HG02870 (cell line): ENCODE measurements around the gene BCAS3.
"Not testable (repeated sequence)": the region's sequence is repeated elsewhere in the genome, so short reads cannot be mapped to it uniquely, and the experiment has no call there.

Experiments used
- ATAC-seq: cut with Tn5 transposase; IDR thresholded peaks from one replicate; pipeline ENCODE4 v1.9.1; 2021; ENCODE audit warnings: mild to moderate bottlenecking, moderate library complexity; ENCODE audit not compliant: unreplicated experiment

The BCAS3 gene

DNA sequence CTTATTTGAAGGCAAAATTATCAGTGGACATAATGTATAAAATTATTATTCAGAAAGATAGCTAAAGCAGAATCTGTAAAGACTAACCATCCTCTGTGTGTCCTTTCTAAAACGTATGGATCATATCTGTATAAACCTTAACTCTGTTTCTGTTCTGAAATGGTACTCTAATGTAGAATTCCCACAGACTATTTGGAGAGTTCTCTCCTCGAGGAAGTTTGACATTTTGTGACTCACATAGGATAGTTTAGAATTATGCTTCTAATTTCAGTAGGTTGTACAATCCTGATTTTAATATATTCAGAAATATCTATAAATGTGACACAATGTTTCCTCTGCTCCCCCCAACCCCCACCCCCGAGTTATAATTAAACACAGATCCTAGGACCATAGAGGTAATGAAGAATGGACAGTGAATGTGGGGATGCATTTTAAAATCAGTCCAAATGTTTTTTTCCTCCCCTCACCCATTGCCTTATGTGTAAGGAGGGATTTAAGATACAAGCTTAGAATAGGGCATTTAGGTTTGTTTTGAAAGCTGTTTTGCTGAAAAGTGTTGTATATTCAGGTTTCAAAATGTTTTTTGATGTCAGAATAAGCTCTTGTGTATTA lies 66.8 kb downstream of the BCAS3 start:
- no peak for ATAC-seq

DNA sequence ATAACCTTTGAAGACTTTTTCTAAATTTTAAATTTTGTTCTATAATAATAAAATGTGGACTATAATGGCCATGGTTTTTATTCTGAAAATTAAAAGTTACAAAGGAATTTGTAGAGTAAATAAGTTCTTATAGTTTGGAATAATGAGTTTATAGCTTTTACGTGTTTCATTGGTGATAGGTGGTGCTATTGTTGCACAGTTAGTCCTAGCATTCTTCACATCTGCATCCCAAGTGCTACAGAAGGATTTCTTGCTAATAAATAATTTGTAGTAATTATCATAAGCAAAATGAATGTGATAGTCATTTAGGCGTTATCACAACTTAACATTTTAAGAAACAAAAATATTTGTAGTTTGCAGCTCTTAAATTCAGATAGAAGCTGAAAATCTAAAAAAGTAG lies 67.9 kb downstream of the BCAS3 start:
- ATAC-seq = no peak

DNA sequence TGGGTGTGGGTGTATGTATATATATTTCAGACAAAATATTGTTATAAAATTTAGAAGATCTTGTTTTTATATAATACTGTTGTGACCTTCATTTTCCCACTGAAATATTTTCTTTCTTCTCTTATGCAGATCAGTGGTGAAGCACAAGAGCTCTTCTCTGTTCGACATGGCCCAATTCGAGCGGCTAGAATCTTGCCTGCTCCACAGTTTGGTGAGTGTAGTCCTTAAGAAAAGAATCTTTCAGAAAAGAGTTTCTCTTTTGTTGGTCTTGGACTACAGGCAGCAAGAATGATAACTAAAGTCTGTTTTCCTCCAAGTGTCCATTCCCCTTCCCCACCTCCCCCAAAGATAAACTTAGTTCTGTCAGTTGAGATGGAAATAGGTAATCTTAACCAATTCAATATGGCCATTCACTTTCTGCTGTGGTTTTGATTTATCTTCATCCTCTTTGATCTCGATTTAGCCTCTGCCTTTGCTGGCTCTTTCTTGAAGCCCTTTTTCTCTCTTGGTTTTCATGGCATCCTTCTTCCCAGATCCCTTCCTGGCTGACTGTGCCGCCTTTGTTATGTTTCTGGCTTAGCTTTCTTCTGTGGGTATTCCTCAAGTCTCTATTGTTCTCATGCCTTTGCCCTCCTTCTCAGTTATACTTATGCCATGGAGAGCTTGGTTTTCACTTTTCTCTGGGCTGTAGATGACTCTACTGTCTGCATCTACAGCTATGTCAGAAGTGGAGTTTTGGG lies 69.6 kb downstream of the BCAS3 start:
- ATAC-seq = no peak

DNA sequence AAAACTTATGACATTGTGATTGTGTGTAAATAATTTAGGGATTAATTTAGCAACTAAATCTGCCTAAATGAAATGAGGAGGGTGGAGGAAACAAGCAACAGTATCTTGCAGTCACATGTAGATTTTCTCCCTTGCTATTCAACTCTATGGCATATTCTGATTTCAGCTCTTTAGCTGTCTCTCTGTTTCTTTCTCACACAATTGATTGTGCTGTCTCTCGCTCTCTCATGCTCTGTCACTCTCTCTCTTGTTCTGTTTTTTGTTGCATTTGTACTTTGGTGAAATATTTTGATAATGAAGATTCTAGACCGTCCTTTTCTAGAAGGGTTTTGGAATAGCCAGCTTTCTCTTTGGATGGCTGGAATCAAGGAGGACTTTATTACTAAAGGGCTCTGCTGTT lies 70.6 kb downstream of the BCAS3 start:
- ATAC-seq = no peak

DNA sequence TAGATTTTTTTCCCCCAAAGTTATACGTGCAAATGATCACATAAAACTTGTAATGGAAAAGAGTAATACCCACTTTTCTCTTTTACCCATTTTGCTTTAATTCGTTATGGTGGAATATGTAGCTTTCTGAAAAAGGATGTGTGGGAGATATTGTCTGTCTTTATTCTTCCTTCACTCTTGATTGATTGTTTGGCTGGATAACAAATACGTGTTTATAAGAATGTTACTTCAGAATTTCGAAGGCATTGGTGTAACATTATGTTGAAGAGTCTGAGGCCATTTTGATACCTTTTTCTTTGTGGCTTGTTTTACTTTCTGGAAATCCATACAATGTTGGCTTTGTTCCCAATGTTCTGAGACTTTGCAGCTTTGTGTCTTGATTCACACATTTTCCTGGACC lies 71.4 kb downstream of the BCAS3 start:
- no peak for ATAC-seq

DNA sequence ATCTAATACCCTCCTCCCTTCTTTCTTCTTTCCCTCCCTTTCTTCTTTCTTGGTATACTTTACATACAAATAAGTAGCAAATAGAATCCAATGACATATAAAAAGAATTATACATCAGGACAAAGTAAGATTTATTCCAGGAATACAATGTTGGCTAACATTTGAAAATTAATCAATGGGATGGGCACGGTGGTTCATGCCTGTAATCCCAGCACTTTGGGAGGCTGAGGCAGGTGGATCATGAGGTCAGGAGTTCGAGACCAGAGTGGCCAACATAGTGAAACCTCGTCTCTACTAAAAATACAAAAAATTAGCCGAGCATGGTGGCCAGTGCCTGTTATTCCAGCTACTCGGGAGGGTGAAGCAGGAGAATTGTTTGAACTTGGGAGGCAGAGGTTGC lies 72.1 kb downstream of the BCAS3 start:
- ATAC-seq = no peak

DNA sequence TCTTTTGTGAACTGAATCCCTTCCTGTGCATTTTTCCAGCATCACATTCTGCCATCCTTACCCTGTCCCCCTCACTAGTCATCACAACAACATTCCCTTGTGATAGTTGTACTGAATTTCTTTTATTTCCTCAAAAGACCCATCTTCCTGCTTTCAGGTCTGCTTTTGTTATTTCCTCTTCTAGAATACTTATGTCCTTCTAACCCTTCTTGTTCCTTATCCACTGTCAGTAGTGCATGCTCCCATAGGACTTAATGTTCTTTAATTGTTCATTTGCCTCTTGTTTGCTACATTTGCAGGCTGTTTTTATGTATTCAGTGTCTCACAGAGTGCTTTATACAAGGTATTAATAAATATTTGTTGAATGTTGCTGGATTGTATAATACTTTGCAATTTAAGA lies 73.0 kb downstream of the BCAS3 start:
- ATAC-seq = no peak

DNA sequence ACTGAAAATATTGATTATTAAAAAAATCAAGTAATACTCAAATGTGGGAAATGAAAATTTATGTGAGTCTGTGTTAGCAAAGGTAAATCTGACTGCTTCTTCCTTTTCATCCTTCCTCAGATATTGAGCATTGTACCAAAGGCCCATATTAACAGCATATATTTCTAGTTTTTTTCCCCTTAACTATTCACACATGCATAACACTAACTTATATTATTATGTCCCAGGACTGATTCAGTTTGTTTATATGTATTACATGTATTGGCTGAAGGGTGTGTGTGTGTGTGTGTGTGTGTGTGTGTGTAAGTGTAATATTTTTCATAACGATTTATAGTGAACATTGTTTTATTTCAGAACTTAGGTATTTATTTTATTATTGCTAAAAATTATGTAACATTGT lies 74.2 kb downstream of the BCAS3 start:
- ATAC-seq = no peak

DNA sequence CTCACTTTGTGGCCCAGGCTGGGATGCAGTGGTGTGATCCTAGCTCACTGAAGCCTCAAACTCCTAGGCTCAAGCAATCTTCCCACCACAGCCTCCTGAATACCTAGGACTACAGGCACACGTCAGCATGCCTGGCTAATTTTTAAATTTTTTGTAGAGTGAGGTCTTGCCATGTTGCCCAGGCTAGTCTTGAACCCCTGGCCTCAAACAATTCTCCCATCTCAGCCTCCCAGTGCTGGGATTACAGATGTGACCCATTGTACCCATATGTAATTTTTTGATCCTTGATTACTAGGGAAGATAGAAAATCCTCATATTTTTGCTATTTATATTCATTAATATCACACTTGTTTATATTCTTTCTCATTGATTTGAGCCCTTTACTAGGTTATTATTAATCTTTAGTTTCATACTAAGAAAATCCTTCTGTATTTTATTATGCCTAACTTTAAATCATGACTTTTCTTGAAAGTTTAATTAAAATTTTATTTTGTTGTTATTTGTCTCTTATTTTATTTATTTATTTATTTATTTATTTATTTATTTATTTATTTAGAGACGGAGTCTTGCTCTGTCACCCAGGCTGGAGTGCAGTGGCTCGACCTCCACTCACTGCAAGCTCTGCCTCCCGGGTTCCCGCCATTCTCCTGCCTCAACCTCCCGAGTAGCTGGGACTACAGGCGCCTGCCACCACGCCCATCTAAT lies 75.4 kb downstream of the BCAS3 start:
- ATAC-seq = no peak

DNA sequence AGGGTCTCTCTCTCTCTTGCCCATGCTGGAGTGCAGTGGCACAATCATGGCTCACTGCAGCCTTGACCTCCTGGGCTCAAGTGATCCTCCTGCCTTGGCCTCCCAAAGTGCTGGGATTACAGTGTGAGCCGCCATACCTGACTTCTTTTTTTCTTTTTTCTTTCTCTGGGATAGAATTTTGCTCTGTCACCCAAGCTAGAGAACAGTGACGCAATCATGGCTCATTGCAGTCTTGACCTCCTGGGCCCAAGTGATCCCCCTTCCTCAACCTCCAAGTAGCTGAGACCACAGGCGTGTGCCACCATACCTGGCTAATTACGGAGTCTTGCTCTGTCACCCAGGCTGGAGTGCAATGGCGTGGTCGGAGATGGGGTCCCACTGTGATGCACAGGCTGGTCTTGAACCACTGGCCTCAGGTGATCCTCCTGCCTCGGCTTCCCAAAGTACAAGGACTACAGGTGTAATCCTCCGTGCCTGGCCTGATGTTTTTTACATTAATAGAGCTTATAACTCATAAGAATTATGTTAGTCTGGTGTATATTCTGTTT lies 76.5 kb downstream of the BCAS3 start:
- ATAC-seq = no peak

DNA sequence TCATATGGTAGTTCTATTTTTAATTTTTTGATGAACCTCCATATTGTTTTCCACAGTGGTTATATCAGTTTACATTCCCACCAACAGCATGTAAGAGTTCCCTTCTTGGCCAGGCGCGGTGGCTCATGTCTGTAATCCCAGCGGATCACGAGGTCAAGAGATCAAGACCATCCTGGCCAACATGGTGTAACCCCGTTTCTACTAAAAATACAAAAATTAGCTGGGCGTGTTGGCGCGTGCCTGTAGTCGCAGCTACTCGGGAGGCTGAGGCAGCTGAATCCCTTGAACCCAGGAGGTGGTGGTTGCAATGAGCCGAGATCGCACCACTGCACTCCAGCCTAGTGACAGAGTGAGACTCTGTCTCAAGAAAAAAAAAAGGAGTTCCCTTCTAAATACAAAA lies 79.1 kb downstream of the BCAS3 start:
- not testable (repeated sequence) for ATAC-seq

DNA sequence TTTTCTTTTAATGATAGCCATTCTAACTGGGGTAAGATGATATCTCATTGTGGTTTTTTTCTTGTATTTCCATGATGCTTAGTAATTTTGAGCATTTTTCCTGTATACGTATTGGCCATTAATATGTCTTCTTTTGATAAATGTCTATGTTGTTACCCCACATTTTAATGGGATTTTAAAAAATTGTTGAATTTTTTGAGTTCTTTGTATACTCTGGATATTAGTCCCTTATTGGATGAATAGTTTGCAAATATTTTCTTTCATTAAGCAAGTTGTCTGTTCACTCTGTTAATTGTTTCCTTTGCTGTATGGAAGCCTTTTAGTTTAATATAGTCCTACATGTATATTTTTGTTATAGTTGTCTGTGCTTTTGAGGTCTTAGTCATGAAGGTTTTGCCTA lies 79.8 kb downstream of the BCAS3 start:
- ATAC-seq = no peak

DNA sequence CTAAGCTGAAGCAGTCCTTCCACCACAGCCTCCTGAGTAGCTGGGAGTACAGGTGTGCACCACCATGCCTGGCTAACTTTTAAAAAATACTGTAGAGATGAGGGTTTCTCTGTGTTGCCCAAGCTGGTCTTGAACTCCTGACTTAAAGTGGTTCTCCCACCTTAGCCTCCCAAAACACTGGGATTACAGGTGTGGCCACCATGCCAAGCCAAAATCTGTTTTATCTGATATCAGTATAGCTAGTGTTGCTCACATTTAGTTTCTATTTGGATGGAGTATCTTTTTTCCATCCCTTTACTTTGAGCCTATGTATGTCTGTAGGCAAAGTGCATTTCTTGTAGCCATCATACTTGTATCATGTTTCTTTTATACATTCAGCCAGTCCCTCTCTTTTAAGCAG lies 82.1 kb downstream of the BCAS3 start:
- ATAC-seq = no peak

DNA sequence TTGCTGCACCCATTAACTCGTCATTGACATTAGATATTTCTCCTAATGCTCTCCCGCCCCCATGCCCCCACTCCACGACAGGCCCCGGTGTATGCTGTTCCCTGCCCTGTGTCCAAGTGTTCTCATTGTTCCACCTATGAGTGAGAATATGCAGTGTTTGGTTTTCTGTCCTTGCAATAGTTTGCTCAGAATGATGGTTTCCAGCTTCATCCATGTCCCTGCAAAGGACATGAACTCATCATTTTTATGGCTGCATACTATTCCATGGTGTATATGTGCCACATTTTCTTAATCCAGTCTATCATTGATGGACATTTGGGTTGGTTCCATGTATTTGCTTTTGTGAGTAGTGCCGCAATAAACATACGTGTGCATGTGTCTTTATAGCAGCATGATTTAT lies 83.7 kb downstream of the BCAS3 start:
- not testable (repeated sequence) for ATAC-seq

DNA sequence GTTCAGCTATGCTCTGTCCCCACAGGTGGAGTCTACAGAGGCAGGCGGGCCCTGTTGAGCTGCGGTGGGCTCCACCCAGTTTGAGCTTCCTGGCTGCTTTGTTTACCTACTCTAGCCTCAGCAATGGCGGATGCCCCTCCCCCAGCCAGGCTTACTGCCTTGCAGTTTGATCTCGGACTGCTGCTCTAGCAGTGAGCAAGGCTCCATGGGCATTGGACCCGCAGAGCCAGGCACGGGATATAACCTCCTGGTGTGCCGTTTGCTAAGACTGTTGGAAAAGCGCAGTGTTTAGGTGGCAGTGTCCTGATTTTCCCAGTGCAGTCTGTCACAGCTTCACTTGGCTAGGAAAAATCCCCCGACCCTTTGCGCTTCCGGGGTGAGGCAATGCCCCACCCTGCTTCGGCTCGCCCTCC lies 89.1 kb downstream of the BCAS3 start:
- no peak for ATAC-seq

DNA sequence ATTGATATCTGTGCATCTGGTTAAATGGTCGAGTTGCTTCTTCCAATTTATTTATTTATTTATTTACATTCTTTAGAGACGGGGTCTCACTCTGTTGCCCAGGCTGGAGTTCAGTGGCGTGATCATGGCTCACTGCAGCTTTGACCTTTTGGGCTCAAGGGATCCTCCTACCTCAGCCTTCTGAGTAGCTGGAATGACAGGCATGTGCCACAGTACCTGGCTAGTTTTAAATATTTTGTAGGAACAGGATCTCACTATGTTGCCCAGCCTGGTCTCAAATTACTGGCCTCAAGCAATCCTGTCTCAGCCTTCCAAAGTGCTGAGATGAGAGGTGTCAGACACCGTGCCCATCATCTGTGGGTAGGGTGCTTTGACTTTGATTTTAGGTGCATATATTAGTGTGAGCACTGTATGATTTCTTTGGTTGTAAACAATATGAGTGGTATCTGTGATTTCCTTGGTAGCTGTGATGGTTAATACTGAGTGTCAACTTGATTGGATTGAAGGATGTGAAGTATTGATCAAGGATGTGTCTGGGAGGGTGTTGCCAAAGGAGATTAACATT lies 90.2 kb downstream of the BCAS3 start:
- no peak for ATAC-seq

DNA sequence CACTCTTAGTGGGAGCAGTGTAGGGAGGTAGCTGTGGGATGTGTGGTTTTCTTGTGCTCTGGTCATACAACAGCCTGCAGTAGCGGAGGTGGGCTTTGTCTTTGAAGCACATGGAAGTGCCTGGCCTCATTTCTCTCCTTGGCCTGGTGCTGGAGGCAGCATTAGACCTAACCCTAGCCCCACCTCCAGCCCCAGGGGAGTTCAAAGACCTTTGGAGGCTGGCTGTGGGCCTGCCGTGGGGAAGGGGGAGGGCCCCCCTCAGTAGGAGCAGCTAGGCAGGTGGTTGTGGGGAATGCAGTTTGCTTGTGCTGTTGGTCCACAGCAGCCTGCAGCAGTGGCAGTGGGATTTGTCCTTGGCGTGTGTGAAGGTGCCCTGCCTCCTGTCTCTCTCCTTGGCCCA lies 91.7 kb downstream of the BCAS3 start:
- ATAC-seq = no peak

DNA sequence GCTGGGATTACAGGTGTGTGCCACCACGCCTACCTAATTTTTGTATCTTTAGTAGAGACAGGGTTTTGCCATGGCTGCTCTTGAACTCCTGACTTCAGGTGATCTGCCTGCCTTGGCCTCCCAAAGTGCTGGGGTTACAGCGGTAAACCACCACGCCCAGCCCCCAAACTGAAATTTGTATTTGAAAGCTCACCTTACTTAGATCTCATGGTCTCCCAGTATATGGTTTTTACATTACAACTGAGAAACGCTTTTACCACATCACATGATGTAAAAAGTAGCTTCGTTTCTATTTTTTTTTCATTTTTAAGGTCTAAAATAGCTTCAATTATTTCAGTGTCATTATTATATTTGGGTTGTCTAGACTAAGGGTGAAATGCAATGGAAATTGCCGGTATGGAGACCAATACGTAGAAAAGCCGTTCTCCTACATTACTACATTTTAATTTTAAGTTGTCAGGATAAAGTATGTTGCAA lies 93.3 kb downstream of the BCAS3 start:
- no peak for ATAC-seq

DNA sequence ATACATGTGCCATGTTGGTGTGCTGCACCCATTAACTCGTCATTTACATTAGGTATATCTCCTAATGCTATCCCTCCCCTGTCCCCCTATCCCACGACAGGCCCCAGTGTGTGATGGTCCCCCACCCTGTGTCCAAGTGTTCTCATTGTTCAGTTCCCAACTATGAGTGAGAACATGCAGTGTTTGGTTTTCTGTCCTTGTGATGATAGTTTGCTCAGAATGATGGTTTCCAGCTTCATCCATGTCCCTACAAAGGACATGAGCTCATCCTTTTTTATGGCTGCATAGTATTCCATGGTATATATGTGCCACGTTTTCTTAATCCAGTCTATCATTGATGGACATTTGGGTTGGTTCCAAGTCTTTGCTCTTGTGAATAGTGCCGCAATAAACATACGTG lies 94.0 kb downstream of the BCAS3 start:
- not testable (repeated sequence) for ATAC-seq

DNA sequence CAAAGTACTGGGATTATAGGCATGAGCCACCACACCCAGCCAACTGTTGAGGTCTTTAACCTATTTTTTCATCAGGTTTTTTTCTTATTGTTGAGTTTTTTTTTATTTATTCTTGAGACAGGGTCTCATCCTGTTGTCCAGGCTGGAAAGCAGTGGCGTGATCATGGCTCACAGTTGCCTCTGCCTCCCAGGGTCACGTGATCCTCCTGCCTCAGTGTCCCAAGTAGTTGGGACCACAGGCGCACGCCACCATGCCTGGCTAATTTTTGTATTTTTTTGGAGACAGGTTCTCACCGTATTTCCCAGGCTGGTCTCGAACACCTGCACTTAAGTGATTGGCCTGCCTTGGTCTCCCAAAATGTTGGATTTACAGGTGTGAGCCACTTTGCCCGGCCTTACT lies 95.9 kb downstream of the BCAS3 start:
- ATAC-seq = no peak

DNA sequence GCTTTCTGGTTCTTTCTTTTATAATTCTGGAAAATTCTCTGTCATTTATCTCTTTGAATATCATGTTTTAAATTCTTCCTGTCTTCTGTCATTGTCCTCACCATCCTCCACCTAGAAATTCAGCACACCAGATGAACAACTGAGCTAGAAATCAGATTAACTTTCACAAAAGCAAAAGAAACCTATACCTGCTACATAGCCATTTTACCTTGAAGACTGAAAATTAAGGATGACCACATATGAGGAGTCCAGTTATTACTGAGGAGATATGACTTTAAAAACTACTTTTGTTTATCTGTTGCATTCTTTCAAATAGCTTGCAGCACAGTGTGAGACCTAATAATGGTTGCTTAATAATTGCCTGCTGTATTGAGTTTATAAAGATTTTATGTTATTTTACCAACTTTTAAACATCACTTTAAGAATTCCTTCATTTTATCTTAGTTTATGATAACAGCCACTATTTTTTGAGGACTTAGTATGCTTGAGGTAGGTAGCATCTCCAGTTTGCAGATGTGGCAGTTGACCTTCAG lies 104.3 kb downstream of the BCAS3 start:
- ATAC-seq = no peak
